PC-9 (cell line): Measurements from ENCODE around the gene SCG5.

Experiments used
- EZH2 ChIP-seq: fragments of 200-600 bp; sonication (generic); IDR thresholded peaks from 2 replicates; pipeline ENCODE4 v1.8.0; 2017; ENCODE audit warnings: antibody characterized with exemption, low read depth
- TF ChIP-seq, protein P1 (sequence below): fragments of 200-600 bp; sonication (generic); conservative IDR thresholded peaks from 2 replicates; pipeline ENCODE4 v1.6.1; 2017; ENCODE audit warnings: mixed run types, antibody characterized with exemption, mild to moderate bottlenecking, moderate library complexity

DNA sequence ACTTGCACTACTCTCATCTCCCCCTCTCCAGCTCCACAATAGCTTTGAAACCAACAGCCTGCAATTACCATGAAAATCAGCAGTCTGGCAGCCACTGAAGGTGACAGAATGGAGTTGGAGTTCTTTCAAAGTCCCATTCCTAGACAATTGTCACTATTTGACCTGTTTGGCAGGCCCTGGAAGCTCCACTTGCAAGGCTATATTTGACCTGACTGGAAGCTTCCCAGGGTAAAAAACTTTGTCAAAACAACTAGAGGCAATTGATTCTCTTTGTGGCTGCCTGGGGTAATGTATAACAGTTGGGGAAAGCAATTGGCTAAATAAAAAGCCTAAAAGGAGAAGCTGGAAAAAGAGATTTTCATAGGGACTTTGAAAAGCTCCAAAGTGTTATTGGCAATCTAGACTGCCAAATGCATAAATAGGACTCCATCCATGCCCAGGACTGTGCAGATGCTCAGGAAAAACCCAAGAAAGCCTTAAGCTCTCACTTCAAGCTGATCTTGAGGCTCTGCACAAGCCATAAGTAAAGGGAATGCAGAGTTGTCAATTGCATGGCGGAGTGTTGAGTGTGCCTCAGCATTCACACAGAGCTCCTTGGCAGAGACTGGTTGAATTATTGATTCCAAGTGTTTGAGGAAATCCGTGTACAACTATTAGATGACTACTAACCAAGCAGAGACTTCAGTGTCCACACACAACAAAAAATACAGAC lies 94.6 kb downstream of the SCG5 start:
- TF ChIP-seq, protein P1, sequence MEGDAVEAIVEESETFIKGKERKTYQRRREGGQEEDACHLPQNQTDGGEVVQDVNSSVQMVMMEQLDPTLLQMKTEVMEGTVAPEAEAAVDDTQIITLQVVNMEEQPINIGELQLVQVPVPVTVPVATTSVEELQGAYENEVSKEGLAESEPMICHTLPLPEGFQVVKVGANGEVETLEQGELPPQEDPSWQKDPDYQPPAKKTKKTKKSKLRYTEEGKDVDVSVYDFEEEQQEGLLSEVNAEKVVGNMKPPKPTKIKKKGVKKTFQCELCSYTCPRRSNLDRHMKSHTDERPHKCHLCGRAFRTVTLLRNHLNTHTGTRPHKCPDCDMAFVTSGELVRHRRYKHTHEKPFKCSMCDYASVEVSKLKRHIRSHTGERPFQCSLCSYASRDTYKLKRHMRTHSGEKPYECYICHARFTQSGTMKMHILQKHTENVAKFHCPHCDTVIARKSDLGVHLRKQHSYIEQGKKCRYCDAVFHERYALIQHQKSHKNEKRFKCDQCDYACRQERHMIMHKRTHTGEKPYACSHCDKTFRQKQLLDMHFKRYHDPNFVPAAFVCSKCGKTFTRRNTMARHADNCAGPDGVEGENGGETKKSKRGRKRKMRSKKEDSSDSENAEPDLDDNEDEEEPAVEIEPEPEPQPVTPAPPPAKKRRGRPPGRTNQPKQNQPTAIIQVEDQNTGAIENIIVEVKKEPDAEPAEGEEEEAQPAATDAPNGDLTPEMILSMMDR, result no peak
- TF ChIP-seq EZH2, result no peak
